ENCODE measurements around the gene SEMA3F. TPM values are rescaled to one million over a fixed set of nuclear protein-coding genes. Genes with fewer than 3 reads are reported as not detected.

The SEMA3F gene
- total RNA-seq, 4 donors from 2014 or later: 13.2 to 44.2 (median 38.2) TPM

- no peak overlapping the region for H3K27ac ChIP-seq
- H3K27me3 ChIP-seq: no peaks in the 10 kb centered on the region
- DNase-seq: no peak
- H3K4me1 ChIP-seq: peaks cover 15 to 19% of the 10 kb centered on the region in 2 donors
- TF ChIP-seq POLR2A (IDR thresholded peaks at IDR 0.05): no peak
- TF ChIP-seq CTCF (IDR thresholded peaks at IDR 0.05): no peak
- intact Hi-C loops (cut with DNase I): no loop called here
- H3K36me3 ChIP-seq: no peaks in the 10 kb centered on the region
- H3K9me3 ChIP-seq: no peaks in the 10 kb centered on the region
- no peak overlapping the region for H3K4me3 ChIP-seq (replicated peaks in 1 of 3)
- 94% methylated on average over 3 of the region's 3 CpGs for WGBS, 2 donors
Measured at GRCh38 chr3:50229490-50229889, 74.4 kb downstream of the SEMA3F start.

GRCh38 chr3:50230104-50230793 lies 75.1 kb downstream of the SEMA3F start:
- Histone ChIP-seq H3K9me3 (no peaks in the 10 kb centered on the region), H3K27ac (no peak overlapping the region), H3K36me3 (no peaks in the 10 kb centered on the region), H3K4me3 (replicated peaks in 1 of 3) (no peak overlapping the region), H3K4me1 (peaks cover 15 to 23% of the 10 kb centered on the region in 2 donors), H3K27me3 (no peaks in the 10 kb centered on the region)
- no peak for TF ChIP-seq POLR2A (IDR thresholded peaks at IDR 0.05)
- TF ChIP-seq CTCF (IDR thresholded peaks at IDR 0.05): no peak
- WGBS, 2 donors: 86 to 94% methylated on average over 6 to 7 of the region's 8 CpGs
- intact Hi-C loops (cut with DNase I): no loop called here
- DNase-seq: no peak

- peaks cover 15 to 26% of the 10 kb centered on the region in 2 donors for H3K4me1 ChIP-seq
- no peak overlapping the region for H3K4me3 ChIP-seq (replicated peaks in 1 of 3)
- DNase-seq: no peak
- no peaks in the 10 kb centered on the region for H3K9me3 ChIP-seq
- no peak overlapping the region for H3K27ac ChIP-seq
- WGBS, 2 donors: 87 to 89% methylated on average over 3 to 4 of the region's 4 CpGs
- intact Hi-C loops (cut with DNase I): no loop called here
- no peaks in the 10 kb centered on the region for H3K36me3 ChIP-seq
- no peaks in the 10 kb centered on the region for H3K27me3 ChIP-seq
- TF ChIP-seq POLR2A (IDR thresholded peaks at IDR 0.05) (no peak), CTCF (IDR thresholded peaks at IDR 0.05) (no peak)
Measured at GRCh38 chr3:50230794-50231125, 75.6 kb downstream of the SEMA3F start.

- no peak overlapping the region for H3K27ac ChIP-seq
- DNase-seq: no peak
- 66 to 72% methylated on average over 5 of the region's 5 CpGs for WGBS, 2 donors
- TF ChIP-seq POLR2A (IDR thresholded peaks at IDR 0.05) (no peak), CTCF (IDR thresholded peaks at IDR 0.05) (no peak)
- intact Hi-C loops (cut with DNase I): no loop called here
- no peak overlapping the region for H3K4me3 ChIP-seq (replicated peaks in 1 of 3)
- no peaks in the 10 kb centered on the region for H3K36me3 ChIP-seq
- H3K27me3 ChIP-seq: no peaks in the 10 kb centered on the region
- no peaks in the 10 kb centered on the region for H3K9me3 ChIP-seq
- peaks cover 10 to 22% of the 10 kb centered on the region in 2 donors for H3K4me1 ChIP-seq
Measured at GRCh38 chr3:50231581-50231980, 76.5 kb downstream of the SEMA3F start.

- Histone ChIP-seq H3K4me1 (peaks cover 8 to 15% of the 10 kb centered on the region in 2 donors), H3K9me3 (no peaks in the 10 kb centered on the region), H3K36me3 (no peaks in the 10 kb centered on the region), H3K4me3 (replicated peaks in 1 of 3) (no peak overlapping the region), H3K27me3 (no peaks in the 10 kb centered on the region), H3K27ac (no peak overlapping the region)
- TF ChIP-seq CTCF (IDR thresholded peaks at IDR 0.05): no peak
- TF ChIP-seq POLR2A (IDR thresholded peaks at IDR 0.05): no peak
- intact Hi-C loops (cut with DNase I): no loop called here
- DNase-seq: no peak
- WGBS, 2 donors: 81 to 84% methylated on average over 3 of the region's 3 CpGs
Measured at GRCh38 chr3:50232303-50232702, 77.2 kb downstream of the SEMA3F start.

Data from thyroid gland (tissue), 4 donors.